ENCODE data around the gene RTTN. TPM values are rescaled to one million over a fixed set of nuclear protein-coding genes. Genes with fewer than 3 reads are reported as not detected.

Gene RTTN
- total and polyA plus RNA-seq, 2 donors (not counting 3 experiments of a cell fraction or from before 2014, with no cell fraction given) = 3.1 to 17.4 TPM

DNA sequence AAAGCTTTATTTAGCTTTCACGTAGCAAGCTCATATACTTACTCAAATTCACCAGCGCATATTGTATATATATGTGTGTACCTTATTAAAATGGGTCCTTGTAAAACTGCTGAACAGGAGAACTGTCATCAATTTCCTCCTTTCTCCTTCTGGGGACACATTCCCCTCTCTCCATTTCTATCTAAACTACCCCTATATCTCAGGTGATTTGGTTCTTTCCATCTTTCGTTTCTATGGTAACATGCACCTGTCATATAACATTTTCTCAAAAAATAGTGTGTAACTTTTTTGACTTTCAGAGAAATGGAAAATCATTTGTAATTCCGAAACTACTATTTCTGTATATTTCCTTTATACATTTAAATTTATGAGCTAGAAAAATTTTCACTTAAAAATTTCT is 174.3 kb downstream of the RTTN start:
- H3K79me2 ChIP-seq (ENCODE audit: control insufficient read depth, insufficient read depth, low read length) = no peaks in the 10 kb centered on the region
- H3K9ac ChIP-seq (replicated peaks; ENCODE audit: extremely low read depth, insufficient read depth, low read length) = no peak overlapping the region
- FAIRE-seq (no peak), DNase-seq (ENCODE audit: low read depth, low spot score) (no peak)
- H4K20me1 ChIP-seq (replicated peaks; ENCODE audit: control insufficient read depth, extremely low read depth, insufficient read depth, low read length) = no peaks in the 10 kb centered on the region
- H3K9me3 ChIP-seq (replicated peaks; ENCODE audit: control insufficient read depth, insufficient read depth, low read length) = no peaks in the 10 kb centered on the region
- H3K27me3 ChIP-seq (ENCODE audit: control insufficient read depth in 2 of 2, insufficient read depth in 2 of 2, low read length in 2 of 2) = no peaks in the 10 kb centered on the region
- no peak overlapping the region for H3K27ac ChIP-seq (ENCODE audit: insufficient read depth, low read depth, low read length)
- POLR2A ChIA-PET = no interaction called here
- H3K4me3 ChIP-seq (replicated peaks in 1 of 3; ENCODE audit: insufficient read depth in 1 of 3, low read depth in 1 of 3, low read length in 3 of 3) = no peak overlapping the region
- H3K4me2 ChIP-seq (ENCODE audit: insufficient read depth, low read length) = no peak overlapping the region
- H3K9me1 ChIP-seq (replicated peaks; ENCODE audit: control insufficient read depth, extremely low read depth, insufficient read depth, low read length) = no peaks in the 10 kb centered on the region
- H3K36me3 ChIP-seq (ENCODE audit: control insufficient read depth in 2 of 2, extremely low read depth in 1 of 2, insufficient read depth in 2 of 2, low read length in 2 of 2) = no peaks in the 10 kb centered on the region
- no TSS peak for BruUV-seq (replicated peaks)
- H3K4me1 ChIP-seq (ENCODE audit: control insufficient read depth, extremely low read depth, insufficient read depth, low read length) = no peaks in the 10 kb centered on the region
- H2AFZ ChIP-seq (ENCODE audit: low read depth, low read length) = no peak overlapping the region
- CTCF ChIA-PET = no interaction called here
- dilution Hi-C loops (cut with MboI; ENCODE audit: extremely low pct_ligation_motif_present, low sequenced_read_pairs) (no loop called here), intact Hi-C loops (cut with micrococcal nuclease) (no loop called here)
- TF ChIP-seq JUN (IDR thresholded peaks at IDR 0.05; ENCODE audit: borderline replicate concordance, insufficient read depth, insufficient read length, low read depth) (no peak), FOS (IDR thresholded peaks at IDR 0.05; ENCODE audit: borderline replicate concordance, insufficient read depth, low read length) (no peak), POLR2A (IDR thresholded peaks at IDR 0.05; ENCODE audit: low read depth, low read length) (no peak), MYC (IDR thresholded peaks at IDR 0.05; ENCODE audit: low read depth, low read length) (no peak), EZH2 (IDR thresholded peaks at IDR 0.05; ENCODE audit: borderline replicate concordance, low read depth, low read length, severe bottlenecking) (no peak), POLR2AphosphoS5 (IDR thresholded peaks at IDR 0.05; ENCODE audit: insufficient read depth, low read depth, low read length) (no peak), GATA2 (IDR thresholded peaks at IDR 0.05; ENCODE audit: insufficient read depth, insufficient read length, low read depth, low read length) (no peak)
- TF ChIP-seq, protein P1, sequence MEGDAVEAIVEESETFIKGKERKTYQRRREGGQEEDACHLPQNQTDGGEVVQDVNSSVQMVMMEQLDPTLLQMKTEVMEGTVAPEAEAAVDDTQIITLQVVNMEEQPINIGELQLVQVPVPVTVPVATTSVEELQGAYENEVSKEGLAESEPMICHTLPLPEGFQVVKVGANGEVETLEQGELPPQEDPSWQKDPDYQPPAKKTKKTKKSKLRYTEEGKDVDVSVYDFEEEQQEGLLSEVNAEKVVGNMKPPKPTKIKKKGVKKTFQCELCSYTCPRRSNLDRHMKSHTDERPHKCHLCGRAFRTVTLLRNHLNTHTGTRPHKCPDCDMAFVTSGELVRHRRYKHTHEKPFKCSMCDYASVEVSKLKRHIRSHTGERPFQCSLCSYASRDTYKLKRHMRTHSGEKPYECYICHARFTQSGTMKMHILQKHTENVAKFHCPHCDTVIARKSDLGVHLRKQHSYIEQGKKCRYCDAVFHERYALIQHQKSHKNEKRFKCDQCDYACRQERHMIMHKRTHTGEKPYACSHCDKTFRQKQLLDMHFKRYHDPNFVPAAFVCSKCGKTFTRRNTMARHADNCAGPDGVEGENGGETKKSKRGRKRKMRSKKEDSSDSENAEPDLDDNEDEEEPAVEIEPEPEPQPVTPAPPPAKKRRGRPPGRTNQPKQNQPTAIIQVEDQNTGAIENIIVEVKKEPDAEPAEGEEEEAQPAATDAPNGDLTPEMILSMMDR (IDR thresholded peaks at IDR 0.05; ENCODE audit: extremely low read depth in 1 of 2, insufficient read depth in 1 of 2, low read depth in 1 of 2, low read length in 2 of 2) = no peak
- TF ChIP-seq, protein P2, sequence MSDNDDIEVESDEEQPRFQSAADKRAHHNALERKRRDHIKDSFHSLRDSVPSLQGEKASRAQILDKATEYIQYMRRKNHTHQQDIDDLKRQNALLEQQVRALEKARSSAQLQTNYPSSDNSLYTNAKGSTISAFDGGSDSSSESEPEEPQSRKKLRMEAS (IDR thresholded peaks at IDR 0.05; ENCODE audit: insufficient read depth, insufficient read length) = no peak
